ENCODE measurements around the gene TGM2. TPM values are rescaled to one million over a fixed set of nuclear protein-coding genes. Genes with fewer than 3 reads are reported as not detected.

The TGM2 gene
- polyA plus RNA-seq, 1 donor from 2014 or later: not detected

DNA sequence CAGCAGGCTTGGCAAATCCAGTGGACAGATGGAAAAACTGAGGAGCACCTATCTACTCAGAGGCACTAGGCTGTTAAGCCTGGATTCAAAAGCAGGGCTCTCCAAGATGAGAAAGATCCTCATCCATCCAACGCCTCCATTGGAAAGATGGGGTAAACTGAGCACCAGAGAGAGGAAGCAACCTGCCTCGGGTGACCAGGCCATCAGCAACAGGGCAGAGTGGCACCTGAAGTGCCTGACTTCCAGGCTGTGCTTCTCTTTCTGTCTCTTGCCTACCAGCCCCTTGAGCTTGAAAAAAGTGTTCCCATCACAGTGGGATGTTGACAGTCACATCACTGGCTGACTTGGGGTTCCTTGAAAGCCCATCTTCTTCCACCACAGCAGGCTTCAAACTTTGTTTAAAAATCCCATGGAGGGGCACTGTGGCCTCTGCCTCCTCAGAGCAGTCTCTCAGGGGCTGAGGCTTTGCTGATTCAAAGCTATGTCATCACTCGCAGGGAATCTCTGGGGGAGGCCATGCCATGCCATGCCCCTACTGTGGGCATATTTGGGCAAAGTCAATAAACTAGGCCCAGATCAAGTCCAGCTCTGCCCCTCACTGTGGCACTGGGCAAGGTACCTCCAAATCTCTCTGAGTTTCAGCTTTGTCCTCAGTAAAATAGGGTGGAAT lies 44.8 kb upstream of the TGM2 start:
- Histone ChIP-seq H3K79me2 (replicated peaks; ENCODE audit: insufficient read depth, low read length) (no peaks in the 10 kb centered on the region), H2AFZ (ENCODE audit: low read depth, low read length) (no peak overlapping the region), H3K9me3 (ENCODE audit: low read length) (no peaks in the 10 kb centered on the region), H3K27ac (ENCODE audit: low read length) (no peak overlapping the region), H4K20me1 (ENCODE audit: insufficient read depth) (no peaks in the 10 kb centered on the region), H3F3A (ENCODE audit: insufficient read depth, low read length, poor library complexity, severe bottlenecking) (no peaks in the 10 kb centered on the region), H3K9me2 (ENCODE audit: insufficient read depth, low read length) (no peaks in the 10 kb centered on the region), H3K27me3 (ENCODE audit: insufficient read depth, low read depth, low read length) (no peaks in the 10 kb centered on the region), H3K9ac (ENCODE audit: low read length) (no peak overlapping the region), H3K4me2 (ENCODE audit: low read length) (no peak overlapping the region), H3K4me3 (ENCODE audit: low read length) (no peak overlapping the region), H3K36me3 (ENCODE audit: insufficient read depth, low read length) (no peaks in the 10 kb centered on the region)
- TF ChIP-seq POLR2AphosphoS5 (IDR thresholded peaks at IDR 0.05): no peak
- no peak for TF ChIP-seq RAD21 (conservative IDR thresholded peaks at IDR 0.05)
- no peak for TF ChIP-seq MXI1 (conservative IDR thresholded peaks at IDR 0.05; ENCODE audit: poor library complexity, severe bottlenecking)
- TF ChIP-seq, protein P1, sequence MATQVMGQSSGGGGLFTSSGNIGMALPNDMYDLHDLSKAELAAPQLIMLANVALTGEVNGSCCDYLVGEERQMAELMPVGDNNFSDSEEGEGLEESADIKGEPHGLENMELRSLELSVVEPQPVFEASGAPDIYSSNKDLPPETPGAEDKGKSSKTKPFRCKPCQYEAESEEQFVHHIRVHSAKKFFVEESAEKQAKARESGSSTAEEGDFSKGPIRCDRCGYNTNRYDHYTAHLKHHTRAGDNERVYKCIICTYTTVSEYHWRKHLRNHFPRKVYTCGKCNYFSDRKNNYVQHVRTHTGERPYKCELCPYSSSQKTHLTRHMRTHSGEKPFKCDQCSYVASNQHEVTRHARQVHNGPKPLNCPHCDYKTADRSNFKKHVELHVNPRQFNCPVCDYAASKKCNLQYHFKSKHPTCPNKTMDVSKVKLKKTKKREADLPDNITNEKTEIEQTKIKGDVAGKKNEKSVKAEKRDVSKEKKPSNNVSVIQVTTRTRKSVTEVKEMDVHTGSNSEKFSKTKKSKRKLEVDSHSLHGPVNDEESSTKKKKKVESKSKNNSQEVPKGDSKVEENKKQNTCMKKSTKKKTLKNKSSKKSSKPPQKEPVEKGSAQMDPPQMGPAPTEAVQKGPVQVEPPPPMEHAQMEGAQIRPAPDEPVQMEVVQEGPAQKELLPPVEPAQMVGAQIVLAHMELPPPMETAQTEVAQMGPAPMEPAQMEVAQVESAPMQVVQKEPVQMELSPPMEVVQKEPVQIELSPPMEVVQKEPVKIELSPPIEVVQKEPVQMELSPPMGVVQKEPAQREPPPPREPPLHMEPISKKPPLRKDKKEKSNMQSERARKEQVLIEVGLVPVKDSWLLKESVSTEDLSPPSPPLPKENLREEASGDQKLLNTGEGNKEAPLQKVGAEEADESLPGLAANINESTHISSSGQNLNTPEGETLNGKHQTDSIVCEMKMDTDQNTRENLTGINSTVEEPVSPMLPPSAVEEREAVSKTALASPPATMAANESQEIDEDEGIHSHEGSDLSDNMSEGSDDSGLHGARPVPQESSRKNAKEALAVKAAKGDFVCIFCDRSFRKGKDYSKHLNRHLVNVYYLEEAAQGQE (IDR thresholded peaks at IDR 0.05; ENCODE audit: borderline replicate concordance): no peak
- no peak for TF ChIP-seq EZH2 (IDR thresholded peaks at IDR 0.05; ENCODE audit: borderline replicate concordance, insufficient read depth, low read length, poor library complexity, severe bottlenecking)
- no peak for TF ChIP-seq EP300 (conservative IDR thresholded peaks at IDR 0.05; ENCODE audit: poor library complexity, severe bottlenecking)
- TF ChIP-seq, protein P2, sequence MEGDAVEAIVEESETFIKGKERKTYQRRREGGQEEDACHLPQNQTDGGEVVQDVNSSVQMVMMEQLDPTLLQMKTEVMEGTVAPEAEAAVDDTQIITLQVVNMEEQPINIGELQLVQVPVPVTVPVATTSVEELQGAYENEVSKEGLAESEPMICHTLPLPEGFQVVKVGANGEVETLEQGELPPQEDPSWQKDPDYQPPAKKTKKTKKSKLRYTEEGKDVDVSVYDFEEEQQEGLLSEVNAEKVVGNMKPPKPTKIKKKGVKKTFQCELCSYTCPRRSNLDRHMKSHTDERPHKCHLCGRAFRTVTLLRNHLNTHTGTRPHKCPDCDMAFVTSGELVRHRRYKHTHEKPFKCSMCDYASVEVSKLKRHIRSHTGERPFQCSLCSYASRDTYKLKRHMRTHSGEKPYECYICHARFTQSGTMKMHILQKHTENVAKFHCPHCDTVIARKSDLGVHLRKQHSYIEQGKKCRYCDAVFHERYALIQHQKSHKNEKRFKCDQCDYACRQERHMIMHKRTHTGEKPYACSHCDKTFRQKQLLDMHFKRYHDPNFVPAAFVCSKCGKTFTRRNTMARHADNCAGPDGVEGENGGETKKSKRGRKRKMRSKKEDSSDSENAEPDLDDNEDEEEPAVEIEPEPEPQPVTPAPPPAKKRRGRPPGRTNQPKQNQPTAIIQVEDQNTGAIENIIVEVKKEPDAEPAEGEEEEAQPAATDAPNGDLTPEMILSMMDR (IDR thresholded peaks at IDR 0.05; ENCODE audit: poor library complexity, severe bottlenecking): no peak
- TF ChIP-seq SMC3 (conservative IDR thresholded peaks at IDR 0.05; ENCODE audit: poor library complexity): no peak
- TF ChIP-seq TAF1 (IDR thresholded peaks at IDR 0.05; ENCODE audit: low read depth): no peak

DNA sequence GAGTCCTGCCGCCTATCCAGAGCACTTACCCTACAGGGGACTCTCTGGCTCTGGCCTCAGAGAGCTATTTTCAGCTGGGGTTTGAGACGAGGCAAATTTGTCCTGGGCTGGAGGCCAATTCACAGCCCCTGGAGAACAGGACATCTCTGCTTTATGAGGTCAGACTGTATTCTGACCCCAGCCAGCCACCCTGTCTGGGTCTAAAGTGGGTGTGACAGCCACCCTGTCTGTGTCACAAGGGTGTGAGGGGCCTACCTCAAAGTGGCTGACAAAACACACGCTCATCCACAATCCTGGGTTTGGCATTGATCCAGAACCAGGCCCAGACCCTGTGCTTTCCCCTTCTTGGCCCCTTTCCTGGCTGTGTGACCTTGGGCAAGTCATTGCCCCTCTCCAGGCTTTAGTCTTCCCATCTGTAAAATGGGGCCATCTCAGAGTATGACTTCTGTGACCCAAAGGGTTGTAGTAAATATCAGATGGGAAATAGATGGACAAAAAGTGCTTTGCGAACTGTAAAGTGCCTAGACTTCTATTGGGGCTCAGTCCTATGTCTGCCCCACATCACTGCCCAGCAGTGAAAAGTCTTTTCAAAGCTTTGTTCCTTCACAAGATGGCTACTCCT lies 44.1 kb upstream of the TGM2 start:
- H3F3A ChIP-seq (ENCODE audit: insufficient read depth, low read length, poor library complexity, severe bottlenecking): no peaks in the 10 kb centered on the region
- H3K79me2 ChIP-seq (replicated peaks; ENCODE audit: insufficient read depth, low read length): no peaks in the 10 kb centered on the region
- H3K27me3 ChIP-seq (ENCODE audit: insufficient read depth, low read depth, low read length): no peaks in the 10 kb centered on the region
- no peaks in the 10 kb centered on the region for H3K36me3 ChIP-seq (ENCODE audit: insufficient read depth, low read length)
- H3K9me3 ChIP-seq (ENCODE audit: low read length): no peaks in the 10 kb centered on the region
- H4K20me1 ChIP-seq (ENCODE audit: insufficient read depth): no peaks in the 10 kb centered on the region
- no peak overlapping the region for H3K4me2 ChIP-seq (ENCODE audit: low read length)
- no peaks in the 10 kb centered on the region for H3K9me2 ChIP-seq (ENCODE audit: insufficient read depth, low read length)
- no peak overlapping the region for H3K27ac ChIP-seq (ENCODE audit: low read length)
- no peak overlapping the region for H2AFZ ChIP-seq (ENCODE audit: low read depth, low read length)
- no peak overlapping the region for H3K9ac ChIP-seq (ENCODE audit: low read length)
- no peak overlapping the region for H3K4me3 ChIP-seq (ENCODE audit: low read length)
- TF ChIP-seq RAD21 (conservative IDR thresholded peaks at IDR 0.05) (no peak), EP300 (conservative IDR thresholded peaks at IDR 0.05; ENCODE audit: poor library complexity, severe bottlenecking) (no peak), POLR2AphosphoS5 (IDR thresholded peaks at IDR 0.05) (no peak), SMC3 (conservative IDR thresholded peaks at IDR 0.05; ENCODE audit: poor library complexity) (no peak), EZH2 (IDR thresholded peaks at IDR 0.05; ENCODE audit: borderline replicate concordance, insufficient read depth, low read length, poor library complexity, severe bottlenecking) (no peak), MXI1 (conservative IDR thresholded peaks at IDR 0.05; ENCODE audit: poor library complexity, severe bottlenecking) (no peak), TAF1 (IDR thresholded peaks at IDR 0.05; ENCODE audit: low read depth) (no peak)
- TF ChIP-seq, protein P1 (IDR thresholded peaks at IDR 0.05; ENCODE audit: borderline replicate concordance): no peak
- TF ChIP-seq, protein P2 (IDR thresholded peaks at IDR 0.05; ENCODE audit: poor library complexity, severe bottlenecking): no peak

Data from neural cell (in vitro differentiated cells).